H1 (cell line): Measurements from ENCODE around the gene MARK3. TPM values are rescaled to one million over a fixed set of nuclear protein-coding genes. Genes with fewer than 3 reads are reported as not detected.

Source experiments
- CTCF ChIA-PET: fragments of 300-600 bp; sonication (Branson Sonifier 250); formaldehyde crosslinking; loops from one replicate; lab custom pipeline; 2021; ENCODE audit not compliant: partially characterized antibody; lab: Charles Lee
- POLR2A ChIA-PET: fragments of 300-600 bp; sonication (Branson Sonifier 250); formaldehyde crosslinking; loops from one replicate; lab custom pipeline; 2021; ENCODE audit warnings: inconsistent platforms; ENCODE audit not compliant: partially characterized antibody; lab: Charles Lee
- DNase-seq, 2 experiments: peaks; one replicate each; pipeline versions ENCODE4 v3.0.0 to v3.0.0-alpha.2; 2010 to 2022; ENCODE audit warnings: low spot score in 2 of 2, low read depth in 1 of 2, mixed read lengths in 1 of 2
- FAIRE-seq: peaks from 2 replicates; lab custom pipeline; 2011; peaks lifted over from hg19 to GRCh38; lab: Jason Lieb, UNC
- H2AFZ ChIP-seq: 2 replicates; pipeline ENCODE4 v1.8.1; 2012; ENCODE audit warnings: low read length, inconsistent platforms
- H2AK5ac ChIP-seq: 2 replicates; pipeline ENCODE4 v1.6.1; 2013; ENCODE audit warnings: low read depth, low read length
- H2BK120ac ChIP-seq: replicated peaks from 2 replicates; pipeline ENCODE3; 2013; ENCODE audit warnings: low read depth, low read length, inconsistent platforms
- H2BK12ac ChIP-seq: 2 replicates; pipeline ENCODE4 v1.6.1; 2013; ENCODE audit warnings: low read depth, low read length
- H2BK15ac ChIP-seq: 2 replicates; pipeline ENCODE4 v1.6.1; 2013; ENCODE audit warnings: low read length
- H2BK20ac ChIP-seq: 2 replicates; pipeline ENCODE4 v1.6.1; 2013; ENCODE audit warnings: low read length
- H2BK5ac ChIP-seq: 2 replicates; pipeline ENCODE4 v1.6.1; 2013; ENCODE audit warnings: low read depth, low read length
- H3K14ac ChIP-seq: 2 replicates; pipeline ENCODE4 v1.6.1; 2013; ENCODE audit warnings: inconsistent platforms; ENCODE audit not compliant: insufficient read length
- H3K18ac ChIP-seq: 2 replicates; pipeline ENCODE4 v1.6.1; 2013; ENCODE audit warnings: low read length; ENCODE audit errors: extremely low read depth
- H3K23ac ChIP-seq: 2 replicates; pipeline ENCODE4 v1.6.1; 2013; ENCODE audit warnings: inconsistent platforms; ENCODE audit not compliant: insufficient read length
- H3K23me2 ChIP-seq: 2 replicates; pipeline ENCODE4 v1.6.1; 2013; ENCODE audit warnings: low read depth, low read length
- H3K27ac ChIP-seq: 2 replicates; pipeline ENCODE4 v1.6.1; 2011; ENCODE audit warnings: low read depth, low read length, inconsistent platforms
- H3K27me3 ChIP-seq, 4 experiments: replicated peaks in 1 of 4; 1 replicate in 1 of 4; 2 replicates in 3 of 4; pipeline versions ENCODE4 v1.6.1 to v1.8.1; 2011 to 2013; ENCODE audit warnings: low read length in 3 of 4, mild to moderate bottlenecking in 3 of 4, inconsistent platforms in 2 of 4, mixed read lengths in 2 of 4, moderate library complexity in 1 of 4; ENCODE audit not compliant: control insufficient read depth in 3 of 4, insufficient read depth in 3 of 4; ENCODE audit errors: extremely low read depth in 1 of 4
- H3K36me3 ChIP-seq, 4 experiments: 2 replicates each; pipeline versions ENCODE4 v1.6.1 to v1.8.1; 2011 to 2013; ENCODE audit warnings: mild to moderate bottlenecking in 4 of 4, low read length in 3 of 4, moderate library complexity in 2 of 4, control low read depth in 1 of 4, inconsistent platforms in 1 of 4; ENCODE audit not compliant: insufficient read depth in 4 of 4, control insufficient read depth in 2 of 4
- H3K4ac ChIP-seq: replicated peaks from 2 replicates; pipeline ENCODE3; 2013; ENCODE audit warnings: low read length, low read depth, mixed read lengths, inconsistent platforms; ENCODE audit not compliant: insufficient read length
- H3K4me1 ChIP-seq, 4 experiments: replicated peaks in 1 of 4; 1 replicate in 1 of 4; 2 replicates in 3 of 4; pipeline versions ENCODE4 v1.6.1 to v1.8.1; 2011 to 2013; ENCODE audit warnings: low read length in 3 of 4, inconsistent platforms in 2 of 4, mixed read lengths in 1 of 4; ENCODE audit not compliant: insufficient read depth in 4 of 4, control insufficient read depth in 3 of 4
- H3K4me2 ChIP-seq, 2 experiments: 2 replicates each; pipeline versions ENCODE4 v1.6.1 to v1.8.1; 2011 to 2013; ENCODE audit warnings: low read depth in 2 of 2, low read length in 2 of 2, control low read depth in 1 of 2, inconsistent platforms in 1 of 2, mild to moderate bottlenecking in 1 of 2; ENCODE audit not compliant: insufficient read depth in 1 of 2
- H3K4me3 ChIP-seq, 4 experiments: fragments of 200-600, 300-600 bp in 1 of 4; sonication (generic), shearing (Covaris generic), sonication (Bioruptor Twin) in 1 of 4; 2 replicates each; pipeline versions ENCODE4 v1.5.1 to v1.8.1; 2011 to 2016; ENCODE audit warnings: low read length in 4 of 4, low read depth in 3 of 4, control low read depth in 2 of 4, inconsistent platforms in 2 of 4, mild to moderate bottlenecking in 2 of 4, mixed read lengths in 1 of 4, moderate library complexity in 1 of 4; ENCODE audit not compliant: insufficient read depth in 2 of 4; ENCODE audit errors: extremely low read depth in 1 of 4
- H3K56ac ChIP-seq: replicated peaks from 2 replicates; pipeline ENCODE3; 2013; ENCODE audit warnings: low read depth, mild to moderate bottlenecking, mixed read lengths, low read length, inconsistent platforms; ENCODE audit not compliant: insufficient read length
- H3K79me1 ChIP-seq: 2 replicates; pipeline ENCODE4 v1.6.1; 2013; ENCODE audit warnings: low read depth, low read length, control low read depth
- H3K79me2 ChIP-seq, 2 experiments: 2 replicates each; pipeline versions ENCODE4 v1.6.1 to v1.8.1; 2012 to 2013; ENCODE audit warnings: low read length in 2 of 2, mild to moderate bottlenecking in 2 of 2, inconsistent platforms in 1 of 2; ENCODE audit not compliant: insufficient read depth in 2 of 2, control insufficient read depth in 1 of 2
- H3K9ac ChIP-seq, 4 experiments: replicated peaks in 1 of 4; 1 replicate in 1 of 4; 2 replicates in 3 of 4; pipeline versions ENCODE4 v1.6.1 to v1.8.1; 2011 to 2013; ENCODE audit warnings: low read depth in 3 of 4, low read length in 3 of 4, control low read depth in 2 of 4, mild to moderate bottlenecking in 2 of 4, moderate library complexity in 2 of 4, inconsistent platforms in 1 of 4; ENCODE audit errors: extremely low read depth in 1 of 4
- H3K9me3 ChIP-seq, 2 experiments: 2 replicates each; pipeline versions ENCODE4 v1.6.1 to v1.8.1; 2012 to 2013; ENCODE audit warnings: mild to moderate bottlenecking in 2 of 2, moderate library complexity in 2 of 2, control low read depth in 1 of 2, inconsistent platforms in 1 of 2, low read depth in 1 of 2, low read length in 1 of 2, mixed read lengths in 1 of 2; ENCODE audit not compliant: insufficient read depth in 2 of 2
- H4K20me1 ChIP-seq, 2 experiments: replicated peaks in 1 of 2; 2 replicates each; pipeline versions ENCODE3 to v1.8.1; 2011 to 2013; ENCODE audit warnings: inconsistent platforms in 2 of 2, low read length in 2 of 2, mild to moderate bottlenecking in 1 of 2; ENCODE audit not compliant: insufficient read depth in 2 of 2, control insufficient read depth in 1 of 2
- H4K5ac ChIP-seq: 2 replicates; pipeline ENCODE4 v1.6.1; 2013; ENCODE audit warnings: low read length, low read depth, mixed read lengths, inconsistent platforms; ENCODE audit not compliant: insufficient read length
- H4K8ac ChIP-seq: 2 replicates; pipeline ENCODE4 v1.8.0; 2013; ENCODE audit warnings: mild to moderate bottlenecking, moderate library complexity, low read length, inconsistent platforms; ENCODE audit not compliant: insufficient read depth; ENCODE audit errors: extremely low read depth
- H4K91ac ChIP-seq: replicated peaks from 2 replicates; pipeline ENCODE3; 2013; ENCODE audit warnings: low read length, mixed read lengths, inconsistent platforms; ENCODE audit not compliant: insufficient read length
- CBX5 ChIP-seq: fragments of 300-800, 300-1000 bp; sonication (generic); IDR thresholded peaks from 2 replicates; pipeline ENCODE4 v1.7.1; 2016; ENCODE audit warnings: antibody characterized with exemption, low read length, low read depth
- CTBP2 ChIP-seq: IDR thresholded peaks from 2 replicates; pipeline ENCODE4 v1.7.0; 2011; ENCODE audit warnings: borderline replicate concordance, mild to moderate bottlenecking, moderate library complexity, mixed read lengths, low read length; ENCODE audit not compliant: insufficient read depth, insufficient read length
- GABPA ChIP-seq: IDR thresholded peaks from 2 replicates; pipeline ENCODE4 v1.6.1; 2011; ENCODE audit warnings: mild to moderate bottlenecking, low read length, moderate library complexity, borderline replicate concordance; ENCODE audit not compliant: insufficient read depth
- KDM4A ChIP-seq: IDR thresholded peaks from one replicate; pipeline ENCODE4 v1.7.1; 2012; ENCODE audit warnings: low read depth, mild to moderate bottlenecking, moderate library complexity, low read length, inconsistent platforms; ENCODE audit not compliant: severe bottlenecking
- NRF1 ChIP-seq: IDR thresholded peaks from 2 replicates; pipeline ENCODE4 v1.6.1; 2011; ENCODE audit warnings: mild to moderate bottlenecking, low read depth, low read length, improper control_type of control experiment
- YY1 ChIP-seq: IDR thresholded peaks from 2 replicates; pipeline ENCODE4 v1.6.1; 2011; ENCODE audit warnings: low read depth, mild to moderate bottlenecking, low read length
- whole genome bisulfite sequencing, 2 experiments: shearing (Covaris generic) in 1 of 2; methylation state at CpG; one replicate each; pipeline versions ENCODE4 v1.1.6 to v1.1.7; 2013 to 2015; ENCODE audit warnings: low lambda C conversion rate in 2 of 2, mixed read lengths in 2 of 2, inconsistent platforms in 1 of 2, low coverage in 1 of 2, missing lambda C conversion rate in 1 of 2; ENCODE audit not compliant: insufficient replicate concordance in 2 of 2, insufficient coverage in 1 of 2, insufficient read length in 1 of 2; ENCODE audit errors: extremely low coverage in 1 of 2, missing lambda C conversion rate in 1 of 2; 5-methylcytosine and 5-hydroxymethylcytosine counted together
- long read RNA-seq, 2 experiments: library from RNA in 1 of 2; library from capped mRNA in 1 of 2; stranded (forward); transcript quantifications; one replicate each; pipeline ENCODE4 v2.0.0, GENCODE V29; 2021; ENCODE audit warnings: inconsistent platforms in 1 of 2
- polyA minus RNA-seq, 3 experiments: library from RNA; depleted of rRNA, polyadenylated mRNA; stranded (reverse); fragments of >200 nt; gene quantifications; 1 replicate in 2 of 3; 2 replicates in 1 of 3; pipeline ENCODE4 v1.2.3, GENCODE V29; 2011
- polyA plus RNA-seq, 7 experiments: library from polyadenylated mRNA; depleted of rRNA in 3 of 7; stranded (reverse) in 5 of 7; unstranded in 2 of 7; fragments of >200 nt in 5 of 7; fragments of 200-250 nt in 2 of 7; gene quantifications; 1 replicate in 5 of 7; 2 replicates in 1 of 7; 4 replicates in 1 of 7; pipeline versions ENCODE4 v1.2.1 to v1.2.3, GENCODE V29; 2011 to 2013; ENCODE audit warnings: missing spikeins in 2 of 7, mixed read lengths in 2 of 7
- total RNA-seq: library from RNA; stranded (reverse); fragmentation: NEBNext Ultra II Directional; extraction: Animal tissue kit (Norgen Biotek cat#: 25700); gene quantifications from 2 replicates; pipeline ENCODE4 v1.2.1, GENCODE V29; 2021
- TF ChIP-seq, protein P1 (sequence below): IDR thresholded peaks from 2 replicates; pipeline ENCODE4 v1.6.1; 2012; ENCODE audit warnings: inconsistent platforms

The MARK3 gene
- 76.6 and 76.9 TPM in 2 replicates for total RNA-seq
- polyA plus RNA-seq (2011; rRNA removed): 37.6 and 39.4 TPM in 2 replicates
- polyA plus RNA-seq (2011; cell fraction: cytosol; rRNA removed): 58.3 TPM
- polyA plus RNA-seq (2011; cell fraction: nucleus; rRNA removed): 56.3 TPM
- 59.9 to 69.8 TPM (median 62.5 TPM) in 4 replicates for polyA plus RNA-seq (2012, experiment 1 of 2)
- 9.7 TPM for polyA plus RNA-seq (2012, experiment 2 of 2)
- 42.6 TPM for polyA plus RNA-seq (2013, experiment 1 of 2)
- polyA plus RNA-seq (2013, experiment 2 of 2): 40.8 TPM
- polyA minus RNA-seq (2011; rRNA and poly(A)+ RNA removed): 67.6 and 67.8 TPM in 2 replicates
- polyA minus RNA-seq (2011; cell fraction: cytosol; rRNA and poly(A)+ RNA removed): 37.8 TPM
- polyA minus RNA-seq (2011; cell fraction: nucleus; rRNA and poly(A)+ RNA removed): 75.3 TPM
- long read RNA-seq, experiment 1, transcript MARK3-202 (16 exons, 3,283 nt): major isoform, 5 of 39 reads
- long read RNA-seq, experiment 1, partial matches to known transcripts: 18 of 39 reads
- long read RNA-seq, experiment 1, other reads (novel, unspliced or antisense): 11 of 39 reads
- long read RNA-seq, experiment 2, partial matches to known transcripts: 29 of 32 reads
- long read RNA-seq, experiment 2, other reads (novel, unspliced or antisense): 2 of 32 reads

- FAIRE-seq: no peak
- H3K27ac ChIP-seq: peak within 1 kb of the TSS; percentile 92
- H3K4me3 ChIP-seq: peak within 1 kb of the TSS; percentile 82 to 91 (median 88)
- ChIA-PET CTCF (interaction anchor here (0.8 to 1.7 kb wide), 5 partner anchors 8 to 52 kb away, joined by 3 to 5 read pairs (median 5); no protein-coding TSS in a partner anchor), POLR2A (interaction anchor here (0.6 to 2.5 kb wide), 5 partner anchors 12 to 54 kb away, joined by 3 to 18 read pairs (median 5); partner anchors contain the start of gene EIF5)
- H3K14ac ChIP-seq: no peak within 1 kb of the TSS
- no peak within 1 kb of the TSS for H3K23ac ChIP-seq
- no peaks in the 10 kb centered on the region for H3K9me3 ChIP-seq
- peak within 1 kb of the TSS; percentile 88 for H4K8ac ChIP-seq
- peaks cover 24 to 42% of the 10 kb centered on the region in 2 experiments for H3K79me2 ChIP-seq
- peaks cover 0 to 10% (median 5%) of the 10 kb centered on the region in 4 experiments; a peak in 3 of 7 replicates for H3K27me3 ChIP-seq
- H3K4ac ChIP-seq: no peak within 1 kb of the TSS
- DNase-seq: peak; percentile 83 to 96
- H2BK15ac ChIP-seq: no peak within 1 kb of the TSS; the same call in 1 of the 2 replicates
- peaks cover 14% of the 10 kb centered on the region for H3K23me2 ChIP-seq
- no peak within 1 kb of the TSS for H2BK12ac ChIP-seq
- WGBS, 2 experiments: 1% methylated on average over 75 of the region's 91 CpGs; no CpG with 5 or more reads in 1 of the 2 experiments
- peak within 1 kb of the TSS; percentile 73 for H2AFZ ChIP-seq
- no peaks in the 10 kb centered on the region; the same call in 1 of the 2 replicates for H3K79me1 ChIP-seq
- no peak within 1 kb of the TSS for H2AK5ac ChIP-seq
- H3K4me1 ChIP-seq: peaks cover 0 to 8% (median 4%) of the 10 kb centered on the region in 4 experiments; a peak in 5 of 7 replicates
- H3K36me3 ChIP-seq: no peaks in the 10 kb centered on the region
- no peak within 1 kb of the TSS for H2BK120ac ChIP-seq
- peak within 1 kb of the TSS; percentile 59 for H4K5ac ChIP-seq
- H3K56ac ChIP-seq: peak within 1 kb of the TSS; percentile 77
- H4K91ac ChIP-seq: peak within 1 kb of the TSS; percentile 93
- peak within 1 kb of the TSS; percentile 83; the same call in 1 of the 2 replicates for H3K18ac ChIP-seq
- peak within 1 kb of the TSS; percentile 88 for H2BK5ac ChIP-seq
- peaks cover 9 to 19% of the 10 kb centered on the region in 2 experiments for H4K20me1 ChIP-seq
- H3K4me2 ChIP-seq: peak within 1 kb of the TSS; percentile 93 to 99
- H2BK20ac ChIP-seq: no peak within 1 kb of the TSS
- H3K9ac ChIP-seq: peak within 1 kb of the TSS; percentile 77 to 96 (median 89)
- TF ChIP-seq GABPA (peak; percentile 82; the same call in 1 of the 2 replicates), NRF1 (no peak), CBX5 (no peak), CTBP2 (no peak), KDM4A (peak; percentile 48), YY1 (peak; percentile 98)
- TF ChIP-seq, protein P1, sequence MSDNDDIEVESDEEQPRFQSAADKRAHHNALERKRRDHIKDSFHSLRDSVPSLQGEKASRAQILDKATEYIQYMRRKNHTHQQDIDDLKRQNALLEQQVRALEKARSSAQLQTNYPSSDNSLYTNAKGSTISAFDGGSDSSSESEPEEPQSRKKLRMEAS: no peak
These were observed at the start of gene MARK3 for GRCh38 chr14:103385152-103385928. MARK3 (plus strand) TSS chr14:103385415; CDS start chr14:103386030, 615 bp downstream.
